Kidney capillary endothelial cell (primary cell): ENCODE measurements around the gene SYS1.

Experiments used
- DNase-seq: peaks from one replicate; pipeline ENCODE4 v3.0.0-alpha.2; 2018; ENCODE audit warnings: low spot score

SYS1 gene

GRCh38 chr20:45362804-45363610, at the start of gene SYS1:
Gene SYS1 (plus strand): TSS chr20:45363156. CDS start chr20:45363532, 376 bp downstream.
- peak; percentile 96 for DNase-seq

- DNase-seq, result no peak
These were observed 49.0 kb upstream of the SYS1 start for GRCh38 chr20:45313943-45314342.

- DNase-seq, result no peak
These were observed 47.3 kb upstream of the SYS1 start for GRCh38 chr20:45315672-45316071.

- DNase-seq, result no peak
These were observed 46.5 kb upstream of the SYS1 start for GRCh38 chr20:45316150-45317080.

GRCh38 chr20:45317826-45318225, 45.1 kb upstream of the SYS1 start:
- DNase-seq, result no peak

- no peak for DNase-seq
These were observed 44.5 kb upstream of the SYS1 start for GRCh38 chr20:45318386-45318939.

GRCh38 chr20:45318948-45319347, 44.0 kb upstream of the SYS1 start:
- no peak for DNase-seq

- DNase-seq, result no peak
These were observed 41.9 kb upstream of the SYS1 start for GRCh38 chr20:45320948-45321595.

- DNase-seq, result no peak
These were observed 40.0 kb upstream of the SYS1 start for GRCh38 chr20:45322952-45323383.

- no peak for DNase-seq
These were observed 39.2 kb upstream of the SYS1 start for GRCh38 chr20:45323731-45324130.

GRCh38 chr20:45325371-45325770, 37.6 kb upstream of the SYS1 start:
- no peak for DNase-seq

GRCh38 chr20:45328451-45328850, 34.5 kb upstream of the SYS1 start:
- no peak for DNase-seq

- no peak for DNase-seq
These were observed 33.2 kb upstream of the SYS1 start for GRCh38 chr20:45329497-45330319.

- DNase-seq, result no peak
These were observed 32.5 kb upstream of the SYS1 start for GRCh38 chr20:45330476-45330875.

GRCh38 chr20:45336530-45337366, 26.2 kb upstream of the SYS1 start:
- DNase-seq, result no peak

- no peak for DNase-seq
These were observed 25.4 kb upstream of the SYS1 start for GRCh38 chr20:45337367-45338120.

- no peak for DNase-seq
These were observed 24.6 kb upstream of the SYS1 start for GRCh38 chr20:45338121-45339030.

GRCh38 chr20:45339084-45339483, 23.9 kb upstream of the SYS1 start:
- DNase-seq, result no peak
